SK-N-SH (cell line): ENCODE results near the gene PCSK5. TPM values are rescaled to one million over a fixed set of nuclear protein-coding genes. Genes with fewer than 3 reads are reported as not detected.

Experiments used
- CTCF ChIA-PET: fragments of 300-600, 350-600 bp; formaldehyde crosslinking; extraction: SDS; loops from one replicate; lab custom pipeline; 2021; lab: Yijun Ruan, JAX
- POLR2A ChIA-PET: fragments of 350-600 bp; sonication (Branson Sonifier 250); formaldehyde crosslinking; extraction: SDS; loops from one replicate; lab custom pipeline; 2020; ENCODE audit warnings: antibody characterized with exemption, inconsistent platforms; lab: Yijun Ruan, JAX
- DNase-seq: peaks from one replicate; pipeline ENCODE4 v3.0.0; 2012
- H2AFZ ChIP-seq: fragments of 200-600 bp; sonication (generic); 2 replicates; pipeline ENCODE4 v1.8.1; 2016; ENCODE audit warnings: antibody characterized with exemption, mild to moderate bottlenecking, low read depth
- H3F3A ChIP-seq: fragments of 200-600 bp; sonication (generic); replicated peaks from 2 replicates; pipeline ENCODE3; 2016; ENCODE audit warnings: antibody characterized with exemption, mild to moderate bottlenecking; ENCODE audit not compliant: insufficient read depth
- H3K27ac ChIP-seq, 2 experiments: fragments of 200-500 bp in 1 of 2; fragments of 200-600 bp in 1 of 2; sonication (Bioruptor generic) in 1 of 2; sonication (generic), shearing (Covaris generic) in 1 of 2; 2 replicates each; pipeline versions ENCODE4 v1.5.1 to v1.6.1; 2014 to 2016; ENCODE audit warnings: low read depth in 2 of 2, inconsistent platforms in 1 of 2, low read length in 1 of 2, mild to moderate bottlenecking in 1 of 2, mixed read lengths in 1 of 2
- H3K27me3 ChIP-seq: fragments of 200-600 bp; sonication (generic), shearing (Covaris generic); 2 replicates; pipeline ENCODE4 v1.6.1; 2016; ENCODE audit warnings: mixed run types; ENCODE audit not compliant: insufficient read depth
- H3K36me3 ChIP-seq, 2 experiments: fragments of 200-500 bp in 1 of 2; fragments of 200-600 bp in 1 of 2; sonication (Bioruptor generic) in 1 of 2; sonication (generic) in 1 of 2; replicated peaks in 1 of 2; 2 replicates each; pipeline versions ENCODE3 to v1.5.1; 2014 to 2016; ENCODE audit warnings: low read length in 1 of 2, mild to moderate bottlenecking in 1 of 2; ENCODE audit not compliant: insufficient read depth in 2 of 2, control insufficient read depth in 1 of 2
- H3K4me1 ChIP-seq, 2 experiments: fragments of 200-500 bp in 1 of 2; fragments of 200-600 bp in 1 of 2; sonication (Bioruptor generic) in 1 of 2; sonication (generic), shearing (Covaris generic) in 1 of 2; 2 replicates each; pipeline versions ENCODE4 v1.5.1 to v1.6.1; 2014 to 2016; ENCODE audit warnings: low read depth in 1 of 2, low read length in 1 of 2, mixed run types in 1 of 2; ENCODE audit not compliant: insufficient read depth in 2 of 2, control insufficient read depth in 1 of 2
- H3K4me2 ChIP-seq: fragments of 200-600 bp; sonication (generic), shearing (Covaris generic); 2 replicates; pipeline ENCODE4 v1.6.1; 2017; ENCODE audit warnings: mixed run types
- H3K4me3 ChIP-seq, 2 experiments: fragments of 200-500 bp in 1 of 2; fragments of 200-600 bp in 1 of 2; sonication (Bioruptor generic) in 1 of 2; sonication (generic), shearing (Covaris generic) in 1 of 2; 2 replicates each; pipeline versions ENCODE4 v1.5.1 to v1.8.1; 2014 to 2016; ENCODE audit warnings: low read depth in 2 of 2, inconsistent platforms in 1 of 2, low read length in 1 of 2, mild to moderate bottlenecking in 1 of 2, mixed read lengths in 1 of 2, moderate library complexity in 1 of 2
- H3K79me2 ChIP-seq: fragments of 200-600 bp; sonication (generic); 2 replicates; pipeline ENCODE4 v1.8.1; 2017; ENCODE audit warnings: mild to moderate bottlenecking; ENCODE audit not compliant: insufficient read depth
- H3K9ac ChIP-seq: fragments of 200-600 bp; sonication (generic); 2 replicates; pipeline ENCODE4 v1.6.1; 2017; ENCODE audit warnings: mixed run types
- H3K9me2 ChIP-seq: fragments of 200-600 bp; sonication (generic); 2 replicates; pipeline ENCODE4 v1.6.1; 2017; ENCODE audit warnings: mixed run types
- H3K9me3 ChIP-seq: fragments of 200-600 bp; sonication (generic); 2 replicates; pipeline ENCODE4 v1.6.1; 2017; ENCODE audit warnings: mixed run types, mild to moderate bottlenecking, moderate library complexity
- H4K20me1 ChIP-seq: fragments of 200-600 bp; sonication (generic); 2 replicates; pipeline ENCODE4 v1.6.1; 2017; ENCODE audit warnings: mild to moderate bottlenecking, mixed run types; ENCODE audit not compliant: insufficient read depth
- CTCF ChIP-seq: fragments of 200-600 bp; sonication (generic); IDR thresholded peaks from 2 replicates; pipeline ENCODE4 v1.6.1; 2017; ENCODE audit warnings: antibody characterized with exemption, mild to moderate bottlenecking, moderate library complexity
- FOXJ3 ChIP-seq: sonication (generic); formaldehyde crosslinking; IDR thresholded peaks from 2 replicates; pipeline ENCODE4 v1.5.1; 2020; ENCODE audit warnings: mild to moderate bottlenecking, missing genetic modification reagents
- FOXM1 ChIP-seq: IDR thresholded peaks from 2 replicates; pipeline ENCODE4 v1.4.0; 2012; ENCODE audit warnings: low read depth, mild to moderate bottlenecking
- GABPA ChIP-seq: IDR thresholded peaks from 2 replicates; pipeline ENCODE4 v1.4.0; 2012; ENCODE audit warnings: low read depth, mild to moderate bottlenecking
- IRF3 ChIP-seq: fragments of 150-350 bp; IDR thresholded peaks from 2 replicates; pipeline ENCODE4 v1.6.1; 2016; ENCODE audit warnings: mild to moderate bottlenecking, low read depth, low read length
- PBX3 ChIP-seq: IDR thresholded peaks from 2 replicates; pipeline ENCODE4; 2012
- RAD21 ChIP-seq: IDR thresholded peaks from 2 replicates; pipeline ENCODE4 v1.6.1; 2012; ENCODE audit warnings: mild to moderate bottlenecking, low read length
- RFX5 ChIP-seq: IDR thresholded peaks from 2 replicates; pipeline ENCODE4 v1.6.1; 2012; ENCODE audit warnings: mild to moderate bottlenecking, improper control_type of control experiment, low read length
- RXRA ChIP-seq: IDR thresholded peaks from 2 replicates; pipeline ENCODE4 v1.4.0; 2012; ENCODE audit warnings: low read depth, mild to moderate bottlenecking, borderline replicate concordance
- USF2 ChIP-seq: fragments of 150-350 bp; IDR thresholded peaks from 2 replicates; pipeline ENCODE4 v1.6.1; 2017; ENCODE audit warnings: antibody characterized with exemption, low read length, low read depth, borderline replicate concordance
- YY1 ChIP-seq: IDR thresholded peaks from 2 replicates; pipeline ENCODE4 v1.4.0; 2012; ENCODE audit warnings: low read depth, mild to moderate bottlenecking
- ZBTB33 ChIP-seq: IDR thresholded peaks from 2 replicates; pipeline ENCODE4 v1.4.0; 2012; ENCODE audit warnings: low read depth, borderline replicate concordance
- WGBS: methylation state at CpG from one replicate; pipeline ENCODE4 v1.1.6; 2017; ENCODE audit warnings: low lambda C conversion rate; 5-methylcytosine and 5-hydroxymethylcytosine counted together
- polyA plus RNA-seq, 3 experiments: library from polyadenylated mRNA; depleted of rRNA; stranded (reverse); fragments of >200 nt; gene quantifications; 2 replicates each; pipeline ENCODE4 v1.2.3, GENCODE V29; 2012

PCSK5 gene
- polyA plus RNA-seq, 1 of the 3 experiments (the other 2 are of a cell fraction), result 0.08 TPM

- POLR2A ChIA-PET, result no interaction called here
- H3K36me3 ChIP-seq, result no peaks in the 10 kb centered on the region
Observed at GRCh38 chr9:75910731-75911130, 20.3 kb downstream of the PCSK5 start.

More at GRCh38 chr9:75910731-75911130, 20.3 kb downstream of the PCSK5 start:
- TF ChIP-seq ZBTB33 (no peak), PBX3 (no peak), FOXJ3 (CRISPR knock-in tag) (no peak), USF2 (no peak), GABPA (no peak), RAD21 (no peak), CTCF (no peak), YY1 (no peak), RFX5 (no peak), FOXM1 (no peak), IRF3 (no peak), RXRA (no peak)
- TF ChIP-seq, all 33 proteins: peak for 0
- Histone ChIP-seq H3K9ac (no peak overlapping the region), H3K27ac (no peak overlapping the region), H4K20me1 (no peaks in the 10 kb centered on the region), H3K4me2 (no peak overlapping the region), H2AFZ (no peak overlapping the region), H3K9me3 (no peaks in the 10 kb centered on the region), H3K9me2 (no peaks in the 10 kb centered on the region), H3K4me3 (no peak overlapping the region), H3K4me1 (no peaks in the 10 kb centered on the region), H3K27me3 (no peaks in the 10 kb centered on the region), H3K79me2 (no peaks in the 10 kb centered on the region), H3F3A (no peaks in the 10 kb centered on the region)
- no peak for DNase-seq
- 8% methylated on average over 4 of the region's 4 CpGs for WGBS
- CTCF ChIA-PET, result interaction anchor here (1.3 kb wide), 1 partner anchor 8 kb away, joined by 3 read pairs; no protein-coding TSS in a partner anchor
